ENCODE data around the gene CBX4. TPM values are rescaled to one million over a fixed set of nuclear protein-coding genes. Genes with fewer than 3 reads are reported as not detected.

The CBX4 gene
- total and polyA plus RNA-seq, 2 of the 13 experiments (the other 11 are each of a cell fraction or from before 2014, with no cell fraction given): 25.8 to 50.8 TPM

- TF ChIP-seq, protein P1, sequence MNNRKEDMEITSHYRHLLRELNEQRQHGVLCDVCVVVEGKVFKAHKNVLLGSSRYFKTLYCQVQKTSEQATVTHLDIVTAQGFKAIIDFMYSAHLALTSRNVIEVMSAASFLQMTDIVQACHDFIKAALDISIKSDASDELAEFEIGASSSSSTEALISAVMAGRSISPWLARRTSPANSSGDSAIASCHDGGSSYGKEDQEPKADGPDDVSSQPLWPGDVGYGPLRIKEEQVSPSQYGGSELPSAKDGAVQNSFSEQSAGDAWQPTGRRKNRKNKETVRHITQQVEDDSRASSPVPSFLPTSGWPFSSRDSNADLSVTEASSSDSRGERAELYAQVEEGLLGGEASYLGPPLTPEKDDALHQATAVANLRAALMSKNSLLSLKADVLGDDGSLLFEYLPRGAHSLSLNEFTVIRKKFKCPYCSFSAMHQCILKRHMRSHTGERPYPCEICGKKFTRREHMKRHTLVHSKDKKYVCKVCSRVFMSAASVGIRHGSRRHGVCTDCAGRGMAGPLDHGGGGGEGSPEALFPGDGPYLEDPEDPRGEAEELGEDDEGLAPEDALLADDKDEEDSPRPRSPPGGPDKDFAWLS (CRISPR knock-in tag; IDR thresholded peaks at IDR 0.05; ENCODE audit: borderline replicate concordance): no peak
- TF ChIP-seq GPBP1L1 (CRISPR knock-in tag; IDR thresholded peaks at IDR 0.05) (no peak), ZBTB38 (CRISPR knock-in tag; IDR thresholded peaks at IDR 0.05) (peak; percentile 90), BCL6 (CRISPR knock-in tag; IDR thresholded peaks at IDR 0.05) (0 out of 2 replicates have a peak, but pooled peaks have one; percentile 25), ARHGAP35 (CRISPR knock-in tag; IDR thresholded peaks at IDR 0.05; ENCODE audit: borderline replicate concordance) (peak; percentile 43; the same call in 1 of the 2 replicates), SKI (IDR thresholded peaks at IDR 0.05; ENCODE audit: partially characterized antibody) (no peak), FOXA3 (CRISPR knock-in tag; IDR thresholded peaks at IDR 0.05) (peak; percentile 52), ARNTL (CRISPR knock-in tag; IDR thresholded peaks at IDR 0.05) (no peak), IKZF1 (IDR thresholded peaks at IDR 0.05) (no peak), ZNF562 (CRISPR knock-in tag; IDR thresholded peaks at IDR 0.05; ENCODE audit: borderline replicate concordance) (no peak), ZNF207 (IDR thresholded peaks at IDR 0.05; ENCODE audit: borderline replicate concordance) (no peak), HOXA5 (CRISPR knock-in tag; IDR thresholded peaks at IDR 0.05) (peak; percentile 74), ZBTB8A (CRISPR knock-in tag; IDR thresholded peaks at IDR 0.05; ENCODE audit: borderline replicate concordance, low read depth) (0 out of 2 replicates have a peak, but pooled peaks have one; percentile 56), ZNF772 (CRISPR knock-in tag; IDR thresholded peaks at IDR 0.05) (peak; percentile 59), ZNF280D (CRISPR knock-in tag; IDR thresholded peaks at IDR 0.05) (no peak), ZNF841 (CRISPR knock-in tag; IDR thresholded peaks at IDR 0.05; ENCODE audit: borderline replicate concordance) (no peak), ARNT2 (CRISPR knock-in tag; IDR thresholded peaks at IDR 0.05; ENCODE audit: low read depth) (peak; percentile 46; the same call in 1 of the 2 replicates), RFXAP (CRISPR knock-in tag; IDR thresholded peaks at IDR 0.05; ENCODE audit: borderline replicate concordance) (no peak)
- TF ChIP-seq, protein P2, sequence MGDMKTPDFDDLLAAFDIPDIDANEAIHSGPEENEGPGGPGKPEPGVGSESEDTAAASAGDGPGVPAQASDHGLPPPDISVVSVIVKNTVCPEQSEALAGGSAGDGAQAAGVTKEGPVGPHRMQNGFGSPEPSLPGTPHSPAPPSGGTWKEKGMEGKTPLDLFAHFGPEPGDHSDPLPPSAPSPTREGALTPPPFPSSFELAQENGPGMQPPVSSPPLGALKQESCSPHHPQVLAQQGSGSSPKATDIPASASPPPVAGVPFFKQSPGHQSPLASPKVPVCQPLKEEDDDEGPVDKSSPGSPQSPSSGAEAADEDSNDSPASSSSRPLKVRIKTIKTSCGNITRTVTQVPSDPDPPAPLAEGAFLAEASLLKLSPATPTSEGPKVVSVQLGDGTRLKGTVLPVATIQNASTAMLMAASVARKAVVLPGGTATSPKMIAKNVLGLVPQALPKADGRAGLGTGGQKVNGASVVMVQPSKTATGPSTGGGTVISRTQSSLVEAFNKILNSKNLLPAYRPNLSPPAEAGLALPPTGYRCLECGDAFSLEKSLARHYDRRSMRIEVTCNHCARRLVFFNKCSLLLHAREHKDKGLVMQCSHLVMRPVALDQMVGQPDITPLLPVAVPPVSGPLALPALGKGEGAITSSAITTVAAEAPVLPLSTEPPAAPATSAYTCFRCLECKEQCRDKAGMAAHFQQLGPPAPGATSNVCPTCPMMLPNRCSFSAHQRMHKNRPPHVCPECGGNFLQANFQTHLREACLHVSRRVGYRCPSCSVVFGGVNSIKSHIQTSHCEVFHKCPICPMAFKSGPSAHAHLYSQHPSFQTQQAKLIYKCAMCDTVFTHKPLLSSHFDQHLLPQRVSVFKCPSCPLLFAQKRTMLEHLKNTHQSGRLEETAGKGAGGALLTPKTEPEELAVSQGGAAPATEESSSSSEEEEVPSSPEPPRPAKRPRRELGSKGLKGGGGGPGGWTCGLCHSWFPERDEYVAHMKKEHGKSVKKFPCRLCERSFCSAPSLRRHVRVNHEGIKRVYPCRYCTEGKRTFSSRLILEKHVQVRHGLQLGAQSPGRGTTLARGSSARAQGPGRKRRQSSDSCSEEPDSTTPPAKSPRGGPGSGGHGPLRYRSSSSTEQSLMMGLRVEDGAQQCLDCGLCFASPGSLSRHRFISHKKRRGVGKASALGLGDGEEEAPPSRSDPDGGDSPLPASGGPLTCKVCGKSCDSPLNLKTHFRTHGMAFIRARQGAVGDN (CRISPR knock-in tag; IDR thresholded peaks at IDR 0.05): peak; percentile 91
Observed at GRCh38 chr17:79811011-79811867, 28.0 kb downstream of the CBX4 start (continued).
